Astrocyte of the spinal cord (primary cell): ENCODE data around the gene SOHLH1.

Source experiments
- DNase-seq: peaks from one replicate; pipeline ENCODE4 v3.0.0; 2011; ENCODE audit warnings: low read depth, low spot score
- H3K4me3 ChIP-seq: 2 replicates; pipeline ENCODE4 v1.5.1; 2011; ENCODE audit warnings: low read depth, mild to moderate bottlenecking, low read length, moderate library complexity
- in situ Hi-C: cut with HindIII; loops from 2 replicates; pipeline ENCODE4 v1.10.0; 2017; ENCODE audit warnings: low sequenced_read_pairs
- TF ChIP-seq, protein P1 (sequence below): IDR thresholded peaks from 2 replicates; pipeline ENCODE4 v1.5.1; 2012; ENCODE audit warnings: low read depth, mild to moderate bottlenecking, low read length, inconsistent platforms

The SOHLH1 gene

DNA sequence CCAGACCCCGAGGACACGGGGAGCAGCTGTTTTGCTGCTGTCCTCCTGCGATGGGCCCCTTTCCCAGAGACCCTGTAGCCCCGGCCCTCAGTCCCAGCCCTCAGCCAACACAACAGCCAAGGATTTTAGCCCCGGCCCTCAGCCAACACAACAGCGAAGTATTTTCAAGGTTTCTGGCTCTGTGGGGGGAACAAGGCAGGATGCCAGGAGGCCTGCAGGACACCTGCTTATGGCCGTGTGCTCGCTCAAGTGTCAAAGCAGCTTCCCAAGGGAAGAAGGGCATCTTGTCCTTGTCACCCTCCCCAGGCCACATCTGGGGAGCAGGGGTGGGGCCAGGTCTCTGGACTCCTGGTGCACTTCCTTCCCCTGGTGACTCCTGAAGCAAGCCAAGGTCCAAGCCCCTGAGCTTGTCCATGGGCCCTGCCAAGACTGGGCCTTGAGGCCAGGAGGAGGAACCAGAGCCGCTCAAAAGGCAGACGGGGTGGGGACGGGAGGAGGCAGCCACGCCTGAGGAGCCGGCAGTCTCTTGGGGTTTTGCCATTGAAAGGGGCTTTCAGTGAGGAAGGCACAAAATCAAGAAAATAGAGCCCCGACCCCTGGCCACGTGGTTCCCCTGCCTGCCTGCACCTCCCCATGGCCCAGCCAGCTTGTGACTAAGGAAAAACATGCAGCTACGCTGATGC is 13.5 kb upstream of the SOHLH1 start:
- H3K4me3 ChIP-seq: no peak overlapping the region
- DNase-seq: no peak
- TF ChIP-seq, protein P1, sequence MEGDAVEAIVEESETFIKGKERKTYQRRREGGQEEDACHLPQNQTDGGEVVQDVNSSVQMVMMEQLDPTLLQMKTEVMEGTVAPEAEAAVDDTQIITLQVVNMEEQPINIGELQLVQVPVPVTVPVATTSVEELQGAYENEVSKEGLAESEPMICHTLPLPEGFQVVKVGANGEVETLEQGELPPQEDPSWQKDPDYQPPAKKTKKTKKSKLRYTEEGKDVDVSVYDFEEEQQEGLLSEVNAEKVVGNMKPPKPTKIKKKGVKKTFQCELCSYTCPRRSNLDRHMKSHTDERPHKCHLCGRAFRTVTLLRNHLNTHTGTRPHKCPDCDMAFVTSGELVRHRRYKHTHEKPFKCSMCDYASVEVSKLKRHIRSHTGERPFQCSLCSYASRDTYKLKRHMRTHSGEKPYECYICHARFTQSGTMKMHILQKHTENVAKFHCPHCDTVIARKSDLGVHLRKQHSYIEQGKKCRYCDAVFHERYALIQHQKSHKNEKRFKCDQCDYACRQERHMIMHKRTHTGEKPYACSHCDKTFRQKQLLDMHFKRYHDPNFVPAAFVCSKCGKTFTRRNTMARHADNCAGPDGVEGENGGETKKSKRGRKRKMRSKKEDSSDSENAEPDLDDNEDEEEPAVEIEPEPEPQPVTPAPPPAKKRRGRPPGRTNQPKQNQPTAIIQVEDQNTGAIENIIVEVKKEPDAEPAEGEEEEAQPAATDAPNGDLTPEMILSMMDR: no peak
- in situ Hi-C loops: no loop called here

DNA sequence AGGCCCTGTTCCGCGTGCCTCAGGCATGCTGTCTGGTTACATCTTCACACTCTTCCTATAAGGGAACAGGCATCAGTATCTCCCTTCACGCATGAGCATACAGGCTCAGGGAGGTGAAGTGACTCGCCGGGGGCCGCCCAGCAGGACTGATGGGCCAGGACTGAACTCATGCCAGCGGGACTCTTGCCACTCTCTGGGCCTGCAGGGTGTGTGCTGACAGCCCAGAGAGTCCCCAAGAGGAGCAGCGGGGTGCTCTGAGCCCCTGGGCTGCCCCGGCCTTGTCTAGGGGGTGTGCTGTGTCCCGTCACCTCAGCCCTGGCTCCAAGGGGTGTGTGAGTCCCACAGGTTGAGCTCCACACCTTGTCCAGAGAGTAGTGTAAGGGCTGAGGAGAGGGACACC is 12.6 kb upstream of the SOHLH1 start:
- no peak overlapping the region for H3K4me3 ChIP-seq
- TF ChIP-seq, protein P1: no peak
- no peak for DNase-seq
- in situ Hi-C loops: no loop called here

DNA sequence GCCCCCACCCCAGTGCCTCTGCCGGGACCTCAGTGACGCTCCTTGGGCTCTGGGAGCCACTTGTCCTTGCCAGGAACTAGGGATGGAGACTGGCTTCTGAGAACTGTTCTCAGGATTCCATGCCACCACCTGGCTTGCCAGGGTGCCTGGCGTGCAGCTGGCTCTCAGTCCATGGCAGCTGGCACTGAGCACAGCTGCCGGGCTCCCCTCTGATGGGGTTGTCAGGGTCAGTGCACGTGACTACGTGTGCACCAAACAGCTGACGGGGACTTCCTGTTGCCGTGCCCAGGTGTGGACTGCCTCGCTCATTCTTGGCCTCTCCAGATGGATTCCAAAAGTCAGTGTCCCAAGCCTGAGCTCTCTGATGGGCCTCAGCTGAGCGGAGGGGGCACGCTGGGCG is 12.1 kb upstream of the SOHLH1 start:
- H3K4me3 ChIP-seq: no peak overlapping the region
- no peak for DNase-seq
- TF ChIP-seq, protein P1: no peak
- in situ Hi-C loops: no loop called here

DNA sequence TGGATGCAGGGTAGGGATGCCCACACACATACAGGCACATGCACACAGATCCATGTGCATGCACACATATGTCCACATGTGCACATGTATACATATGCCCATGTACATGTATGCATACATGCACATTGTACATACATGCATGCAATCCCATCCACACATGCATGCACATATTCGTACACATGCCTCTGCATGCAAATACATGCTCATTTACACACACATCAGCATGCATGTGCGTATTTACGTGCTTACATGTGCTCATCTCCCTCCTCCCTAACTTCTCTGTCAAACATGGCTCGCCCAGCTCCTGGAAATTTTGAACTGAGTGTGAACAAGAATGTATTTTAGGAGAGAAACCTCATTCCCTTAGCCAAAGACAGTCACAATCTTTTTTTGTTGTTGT is 8.9 kb upstream of the SOHLH1 start:
- TF ChIP-seq, protein P1: no peak
- no peak overlapping the region for H3K4me3 ChIP-seq
- in situ Hi-C loops: no loop called here
- no peak for DNase-seq

DNA sequence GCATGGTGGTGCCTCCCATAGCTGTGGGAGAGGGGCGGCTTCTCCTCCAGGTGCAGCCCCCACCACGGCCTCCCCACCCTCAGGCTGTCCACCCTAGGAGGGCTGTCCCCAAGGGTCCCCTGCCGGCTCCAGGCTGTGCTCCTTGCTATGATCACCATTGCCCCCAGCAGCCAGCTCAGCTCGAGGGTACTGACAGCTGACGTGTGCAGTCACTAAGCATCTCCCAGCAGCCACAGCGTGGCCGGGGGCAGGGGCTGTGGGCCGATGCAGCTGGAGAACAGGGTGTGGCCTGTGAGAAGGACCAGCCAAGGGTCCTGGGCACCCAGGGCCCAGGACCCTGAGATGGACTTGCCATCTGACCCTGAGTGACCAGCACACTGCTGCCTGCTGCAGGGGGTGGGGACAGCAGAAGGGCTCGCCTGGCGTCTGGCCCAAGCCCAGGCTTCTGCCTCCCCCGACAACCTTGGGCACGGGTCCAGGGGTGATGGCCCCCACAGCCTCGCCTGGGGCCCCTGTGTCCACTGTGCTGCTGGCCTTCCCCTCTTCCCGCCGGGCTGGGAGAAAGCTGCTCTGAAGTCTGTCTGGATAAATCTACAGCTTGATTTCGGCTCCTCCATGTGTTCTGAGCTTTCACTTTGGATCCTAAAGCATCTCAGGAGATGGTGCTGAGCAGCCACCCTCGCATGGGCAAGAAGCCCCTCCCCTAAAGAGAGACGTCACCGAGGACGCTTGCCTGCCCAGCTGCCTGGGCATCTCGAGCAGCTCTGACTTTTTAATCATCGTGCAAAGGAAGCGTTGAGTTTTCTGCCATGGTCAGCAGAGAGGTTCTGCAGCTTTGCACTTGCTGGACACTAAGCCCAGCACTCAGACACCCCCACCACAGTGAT is 8.2 kb upstream of the SOHLH1 start:
- in situ Hi-C loops: no loop called here
- no peak for DNase-seq
- TF ChIP-seq, protein P1: no peak
- H3K4me3 ChIP-seq: no peak overlapping the region

DNA sequence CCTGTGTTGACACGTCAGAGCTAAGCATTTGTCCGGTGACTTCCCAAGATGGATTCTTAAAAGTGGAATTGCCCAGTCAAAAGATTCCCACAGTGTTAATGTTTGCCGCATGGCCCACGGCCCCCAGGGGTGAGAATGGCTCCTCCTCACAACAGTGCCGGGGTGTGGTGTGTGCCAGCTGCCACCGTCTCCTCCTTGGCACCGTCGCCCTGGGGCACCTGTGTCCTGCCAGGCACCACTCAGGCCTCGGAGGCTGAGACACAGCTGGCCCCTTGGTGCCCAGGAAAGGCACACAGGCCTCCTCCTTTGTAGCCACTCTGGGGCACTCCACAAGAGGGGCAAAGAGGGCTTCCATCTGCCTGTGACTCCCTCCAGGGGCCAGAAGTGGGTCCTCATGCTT is 7.0 kb upstream of the SOHLH1 start:
- TF ChIP-seq, protein P1: no peak
- DNase-seq: no peak
- in situ Hi-C loops: no loop called here
- no peak overlapping the region for H3K4me3 ChIP-seq
